MM.1S (cell line): ENCODE measurements around the gene GBP4.

Source experiments
- DNase-seq: peaks from one replicate; pipeline ENCODE4 v3.0.0-alpha.2; 2015
- H2AFZ ChIP-seq: fragments of 300-600 bp; sonication (generic); 2 replicates; pipeline ENCODE4 v1.6.0; 2016; ENCODE audit warnings: antibody characterized with exemption, low read length
- H3F3A ChIP-seq: fragments of 300-600 bp; sonication (generic); 2 replicates; pipeline ENCODE4 v1.6.1; 2016; ENCODE audit warnings: mild to moderate bottlenecking, antibody characterized with exemption, low read length, moderate library complexity, mixed read lengths; ENCODE audit not compliant: insufficient read depth
- H3K27ac ChIP-seq: fragments of 300-600 bp; sonication (generic); 2 replicates; pipeline ENCODE4 v1.5.1; 2016; ENCODE audit warnings: mild to moderate bottlenecking, low read length
- H3K27me3 ChIP-seq: fragments of 300-600 bp; sonication (generic); replicated peaks from 2 replicates; pipeline ENCODE4 v1.6.0; 2016; ENCODE audit warnings: low read length; ENCODE audit not compliant: insufficient read depth
- H3K36me3 ChIP-seq: fragments of 300-600 bp; sonication (generic); replicated peaks from 2 replicates; pipeline ENCODE4 v1.6.1; 2016; ENCODE audit warnings: mild to moderate bottlenecking, low read length, mixed read lengths; ENCODE audit not compliant: insufficient read depth
- H3K4me1 ChIP-seq: fragments of 300-600 bp; sonication (generic); 2 replicates; pipeline ENCODE4 v1.6.1; 2016; ENCODE audit warnings: low read length, mixed read lengths
- H3K4me2 ChIP-seq: fragments of 300-600 bp; sonication (generic); 2 replicates; pipeline ENCODE4 v1.6.0; 2016; ENCODE audit warnings: low read depth, low read length
- H3K4me3 ChIP-seq: fragments of 300-600 bp; sonication (generic); 2 replicates; pipeline ENCODE4 v1.5.1; 2016; ENCODE audit warnings: low read length, mixed read lengths
- H3K79me2 ChIP-seq: fragments of 300-600 bp; sonication (generic); 2 replicates; pipeline ENCODE4 v1.6.1; 2016; ENCODE audit warnings: mixed run types, low read length, mixed read lengths
- H3K9ac ChIP-seq: fragments of 300-600 bp; sonication (generic); 2 replicates; pipeline ENCODE4 v1.6.1; 2016; ENCODE audit warnings: low read length, mixed read lengths
- H3K9me2 ChIP-seq: fragments of 300-600 bp; sonication (generic); replicated peaks from 2 replicates; pipeline ENCODE4 v1.6.1; 2016; ENCODE audit warnings: mild to moderate bottlenecking, low read length, mixed read lengths; ENCODE audit not compliant: insufficient read depth
- H3K9me3 ChIP-seq: fragments of 300-600 bp; sonication (generic); replicated peaks from 2 replicates; pipeline ENCODE4 v1.6.1; 2016; ENCODE audit warnings: mild to moderate bottlenecking, low read length, mixed read lengths; ENCODE audit not compliant: insufficient read depth
- H4K20me1 ChIP-seq: fragments of 300-600 bp; sonication (generic); 2 replicates; pipeline ENCODE4 v1.6.1; 2016; ENCODE audit warnings: mild to moderate bottlenecking, low read length, moderate library complexity, mixed read lengths; ENCODE audit not compliant: insufficient read depth
- CTCF ChIP-seq: fragments of 300-600 bp; sonication (generic); IDR thresholded peaks from 2 replicates; pipeline ENCODE4 v1.5.1; 2016; ENCODE audit warnings: antibody characterized with exemption, low read length, mixed read lengths
- EZH2 ChIP-seq: fragments of 300-600 bp; sonication (generic); optimal IDR thresholded peaks from 2 replicates; pipeline ENCODE3; 2017; ENCODE audit warnings: low read depth, mild to moderate bottlenecking, antibody characterized with exemption, low read length, mixed read lengths
- EZH2phosphoT487 ChIP-seq: fragments of 300-600 bp; sonication (generic); IDR thresholded peaks from 2 replicates; pipeline ENCODE4 v1.6.1; 2018; ENCODE audit warnings: antibody characterized with exemption, low read length

The GBP4 gene

DNA sequence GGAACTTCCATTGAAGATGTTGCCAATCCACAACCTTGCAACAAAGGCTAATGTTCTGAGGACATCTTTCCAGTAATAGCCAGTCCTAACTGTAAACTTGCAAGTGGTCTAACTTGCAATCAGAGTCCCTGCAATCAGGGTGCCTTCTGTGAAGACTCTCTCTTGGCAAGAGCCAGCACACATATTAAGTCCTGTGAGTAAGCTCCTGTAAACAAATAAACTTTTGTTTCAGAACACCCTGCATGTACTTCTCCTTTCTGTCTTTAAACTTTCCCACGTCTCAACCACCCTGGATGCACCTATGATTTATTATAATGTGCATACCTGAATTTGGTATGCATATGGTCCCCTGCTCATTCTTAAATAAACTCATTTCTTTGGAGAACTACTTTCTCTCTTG is 32.0 kb downstream of the GBP4 start:
- Histone ChIP-seq H3K4me3 (no peak overlapping the region), H3K27me3 (no peaks in the 10 kb centered on the region), H3F3A (no peaks in the 10 kb centered on the region), H3K9ac (no peak overlapping the region), H3K9me2 (no peaks in the 10 kb centered on the region), H3K27ac (no peak overlapping the region), H3K79me2 (no peaks in the 10 kb centered on the region), H3K36me3 (no peaks in the 10 kb centered on the region), H3K9me3 (no peaks in the 10 kb centered on the region), H3K4me2 (no peak overlapping the region), H3K4me1 (no peaks in the 10 kb centered on the region), H2AFZ (no peak overlapping the region), H4K20me1 (no peaks in the 10 kb centered on the region)
- no peak for TF ChIP-seq EZH2
- TF ChIP-seq EZH2phosphoT487 = no peak
- no peak for TF ChIP-seq CTCF
- no peak for DNase-seq

DNA sequence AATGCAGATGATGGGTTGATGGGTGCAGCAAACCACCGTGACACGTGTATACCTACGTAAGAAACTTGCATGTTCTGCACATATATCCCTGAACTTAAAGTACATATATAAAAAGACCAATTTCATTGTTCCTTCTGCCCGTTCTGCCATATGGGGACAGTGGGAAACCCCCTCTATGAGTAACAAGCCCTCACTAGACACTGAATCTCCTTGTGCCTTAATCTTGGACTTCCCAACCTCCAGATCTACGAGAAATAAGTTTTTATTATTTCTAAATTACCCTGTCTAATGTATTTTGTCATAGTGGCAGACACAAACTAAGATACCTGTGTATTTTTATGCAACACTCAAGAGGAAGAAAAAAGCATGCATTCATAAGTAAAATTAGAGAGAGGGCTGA is 32.9 kb downstream of the GBP4 start:
- no peaks in the 10 kb centered on the region for H3K27me3 ChIP-seq
- H3K9ac ChIP-seq = no peak overlapping the region
- H3K9me2 ChIP-seq = no peaks in the 10 kb centered on the region
- no peak overlapping the region for H3K4me3 ChIP-seq
- no peak overlapping the region for H3K4me2 ChIP-seq
- no peaks in the 10 kb centered on the region for H3K4me1 ChIP-seq
- TF ChIP-seq EZH2 = no peak
- TF ChIP-seq CTCF = no peak
- no peak for TF ChIP-seq EZH2phosphoT487
- no peaks in the 10 kb centered on the region for H3K79me2 ChIP-seq
- no peaks in the 10 kb centered on the region for H4K20me1 ChIP-seq
- no peak overlapping the region for H2AFZ ChIP-seq
- no peaks in the 10 kb centered on the region for H3K9me3 ChIP-seq
- H3K36me3 ChIP-seq = no peaks in the 10 kb centered on the region
- H3F3A ChIP-seq = no peaks in the 10 kb centered on the region
- H3K27ac ChIP-seq = no peak overlapping the region
- no peak for DNase-seq

DNA sequence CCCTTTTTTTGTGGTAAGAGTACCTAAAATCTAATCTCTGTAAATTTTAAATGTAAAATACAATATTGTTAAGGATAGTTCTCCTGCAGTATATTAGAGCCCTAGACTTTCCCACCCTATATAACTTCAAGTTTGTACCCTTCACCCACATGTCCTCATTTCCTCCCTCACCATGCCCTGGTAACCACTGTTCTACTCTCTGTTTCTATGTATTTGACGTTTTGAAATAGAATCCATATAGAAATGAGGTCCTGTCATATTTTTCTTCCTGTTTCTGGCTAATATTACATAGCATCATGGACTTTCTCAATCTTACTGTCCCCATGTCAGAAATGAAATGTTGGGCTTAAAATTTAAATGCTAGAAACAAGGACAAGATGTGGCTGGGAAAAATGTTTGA is 47.7 kb downstream of the GBP4 start:
- Histone ChIP-seq H3K9ac (no peak overlapping the region), H3K4me3 (no peak overlapping the region), H3K79me2 (no peaks in the 10 kb centered on the region), H3K36me3 (no peaks in the 10 kb centered on the region), H3K9me3 (no peaks in the 10 kb centered on the region), H2AFZ (no peak overlapping the region), H3K4me2 (no peak overlapping the region), H4K20me1 (no peaks in the 10 kb centered on the region), H3K4me1 (no peaks in the 10 kb centered on the region), H3F3A (no peaks in the 10 kb centered on the region), H3K27me3 (no peaks in the 10 kb centered on the region), H3K9me2 (no peaks in the 10 kb centered on the region), H3K27ac (no peak overlapping the region)
- no peak for TF ChIP-seq CTCF
- no peak for TF ChIP-seq EZH2
- TF ChIP-seq EZH2phosphoT487 = no peak
- DNase-seq = no peak

- H3K9me2 ChIP-seq = no peaks in the 10 kb centered on the region
- H3K4me3 ChIP-seq = no peak overlapping the region
- H4K20me1 ChIP-seq = no peaks in the 10 kb centered on the region
- H3K9ac ChIP-seq = no peak overlapping the region
- no peak for DNase-seq
- no peaks in the 10 kb centered on the region for H3K27me3 ChIP-seq
- no peak overlapping the region for H2AFZ ChIP-seq
- H3K4me1 ChIP-seq = no peaks in the 10 kb centered on the region
- no peaks in the 10 kb centered on the region for H3K79me2 ChIP-seq
- no peak overlapping the region for H3K4me2 ChIP-seq
- no peaks in the 10 kb centered on the region for H3K36me3 ChIP-seq
- no peak for TF ChIP-seq EZH2phosphoT487
- no peak for TF ChIP-seq EZH2
- no peak for TF ChIP-seq CTCF
- H3K9me3 ChIP-seq = no peaks in the 10 kb centered on the region
- H3K27ac ChIP-seq = no peak overlapping the region
- no peaks in the 10 kb centered on the region for H3F3A ChIP-seq
These were observed 48.8 kb downstream of the GBP4 start for GRCh38 chr1:89149976-89150375.
